ENCODE results near the gene PNMA8A. TPM values are rescaled to one million over a fixed set of nuclear protein-coding genes. Genes with fewer than 3 reads are reported as not detected.

The PNMA8A gene
- total RNA-seq, 4 donors from 2014 or later: 8.9 to 33.8 (median 19.5) TPM

DNA sequence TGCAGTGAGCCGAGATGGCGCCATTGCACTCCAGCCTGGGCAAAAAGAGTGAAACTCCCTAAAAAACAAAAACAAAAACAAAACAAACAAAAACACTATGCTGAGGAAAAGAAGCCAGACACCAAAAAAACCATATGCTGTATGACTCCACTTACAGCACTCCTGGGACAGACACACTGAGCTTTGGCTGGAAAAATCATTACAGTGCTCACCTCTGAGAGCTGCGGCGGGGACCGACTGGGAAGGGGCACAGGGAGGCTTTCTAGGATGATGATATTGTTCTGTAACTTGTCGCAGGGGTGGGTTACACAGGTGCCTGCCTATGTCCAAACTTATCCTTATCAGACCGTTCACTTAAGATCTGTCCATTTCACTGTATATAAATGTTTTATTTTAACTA is 7.8 kb downstream of the PNMA8A start:
- H3K9me3 ChIP-seq: no peaks in the 10 kb centered on the region
- H3K4me1 ChIP-seq: peaks cover 0 to 5% of the 10 kb centered on the region in 2 donors
- H3K4me3 ChIP-seq (replicated peaks in 1 of 3): no peak overlapping the region
- TF ChIP-seq CTCF (IDR thresholded peaks at IDR 0.05): no peak
- TF ChIP-seq POLR2A (IDR thresholded peaks at IDR 0.05): no peak
- intact Hi-C loops (cut with DNase I): no loop called here
- no peaks in the 10 kb centered on the region for H3K27me3 ChIP-seq
- H3K27ac ChIP-seq: no peak overlapping the region
- 80 to 93% methylated on average over 7 of the region's 7 CpGs for WGBS, 2 donors
- DNase-seq: no peak
- H3K36me3 ChIP-seq: no peaks in the 10 kb centered on the region

GRCh38 chr19:46461537-46461936 is 9.8 kb downstream of the PNMA8A start:
- TF ChIP-seq POLR2A (IDR thresholded peaks at IDR 0.05) (no peak), CTCF (IDR thresholded peaks at IDR 0.05) (no peak)

DNA sequence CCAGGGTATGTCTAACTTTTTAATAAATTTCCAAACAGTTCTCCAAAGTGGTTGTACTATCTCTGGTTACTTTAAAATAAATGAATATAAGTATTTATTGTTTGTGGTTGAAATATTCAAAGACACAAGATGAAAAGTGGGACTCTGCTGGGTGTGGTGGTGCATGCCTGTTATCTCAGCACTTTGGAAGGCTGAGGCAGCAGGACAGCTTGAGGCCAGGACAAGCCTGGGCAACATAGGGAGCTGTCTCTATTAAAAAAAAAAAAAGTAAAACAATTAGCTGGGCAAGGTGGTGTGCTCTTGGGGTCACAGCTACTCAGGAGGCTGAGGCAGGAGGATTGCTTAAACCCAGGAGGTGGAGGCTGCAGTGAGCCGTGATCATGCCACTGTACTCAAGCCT is 10.4 kb downstream of the PNMA8A start:
- WGBS, 2 donors: 88 to 100% methylated on average over 1 of the region's 1 CpG
- no peak overlapping the region for H3K4me3 ChIP-seq (replicated peaks in 1 of 3)
- no peak for TF ChIP-seq POLR2A (IDR thresholded peaks at IDR 0.05)
- TF ChIP-seq CTCF (IDR thresholded peaks at IDR 0.05): no peak
- H3K36me3 ChIP-seq: no peaks in the 10 kb centered on the region
- H3K9me3 ChIP-seq: no peaks in the 10 kb centered on the region
- DNase-seq: no peak
- H3K27ac ChIP-seq: no peak overlapping the region
- H3K4me1 ChIP-seq: peaks cover 0 to 5% of the 10 kb centered on the region in 2 donors
- intact Hi-C loops (cut with DNase I): no loop called here
- H3K27me3 ChIP-seq: no peaks in the 10 kb centered on the region

More at GRCh38 chr19:46461537-46461936, 9.8 kb downstream of the PNMA8A start:
- Histone ChIP-seq H3K4me3 (replicated peaks in 1 of 3) (no peak overlapping the region), H3K9me3 (no peaks in the 10 kb centered on the region), H3K4me1 (peaks cover 0 to 5% of the 10 kb centered on the region in 2 donors), H3K27me3 (no peaks in the 10 kb centered on the region), H3K36me3 (no peaks in the 10 kb centered on the region), H3K27ac (no peak overlapping the region)
- peak; percentile 82 to 86 for DNase-seq
- 33 to 48% methylated on average over 2 of the region's 2 CpGs for WGBS, 2 donors
- intact Hi-C loops (cut with DNase I): no loop called here

GRCh38 chr19:46460055-46460454 is 11.3 kb downstream of the PNMA8A start:
- no peaks in the 10 kb centered on the region for H3K9me3 ChIP-seq
- H3K27ac ChIP-seq: no peak overlapping the region
- no peak overlapping the region for H3K4me3 ChIP-seq (replicated peaks in 1 of 3)
- peaks cover 0 to 5% of the 10 kb centered on the region in 2 donors for H3K4me1 ChIP-seq
- intact Hi-C loops (cut with DNase I): no loop called here
- H3K27me3 ChIP-seq: no peaks in the 10 kb centered on the region
- no peak for DNase-seq
- no peaks in the 10 kb centered on the region for H3K36me3 ChIP-seq
- 98 to 100% methylated on average over 2 of the region's 2 CpGs for WGBS, 2 donors
- TF ChIP-seq CTCF (IDR thresholded peaks at IDR 0.05) (no peak), POLR2A (IDR thresholded peaks at IDR 0.05) (no peak)

DNA sequence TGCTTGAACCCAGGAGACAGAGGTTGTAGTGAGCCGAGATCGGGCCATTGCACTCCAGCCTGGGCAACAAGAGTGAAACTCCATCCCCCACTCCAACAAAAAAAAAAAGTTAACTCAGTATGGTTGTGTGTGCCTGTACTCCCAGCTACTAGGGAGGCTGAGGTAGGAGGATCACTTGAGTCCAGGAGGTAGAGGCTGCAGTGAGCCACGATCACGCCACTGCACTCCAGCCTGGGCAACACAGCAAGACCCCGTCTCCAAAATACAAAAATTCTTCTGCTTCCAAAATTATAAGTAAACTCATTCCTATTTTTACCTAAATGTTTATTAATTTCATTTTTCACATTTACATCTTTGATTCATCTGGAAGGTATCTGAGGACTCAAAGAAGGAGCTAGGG is 14.4 kb downstream of the PNMA8A start:
- no peak for DNase-seq

More for the DNA sequence above, 14.4 kb downstream of the PNMA8A start:
- no peaks in the 10 kb centered on the region for H3K36me3 ChIP-seq
- no peak overlapping the region for H3K27ac ChIP-seq
- peaks cover 0 to 5% of the 10 kb centered on the region in 2 donors for H3K4me1 ChIP-seq
- no peaks in the 10 kb centered on the region for H3K9me3 ChIP-seq
- intact Hi-C loops (cut with DNase I): no loop called here
- H3K27me3 ChIP-seq: no peaks in the 10 kb centered on the region
- H3K4me3 ChIP-seq (replicated peaks in 1 of 3): no peak overlapping the region
- TF ChIP-seq POLR2A (IDR thresholded peaks at IDR 0.05) (no peak), CTCF (IDR thresholded peaks at IDR 0.05) (no peak)
- WGBS, 2 donors: 86 to 96% methylated on average over 5 of the region's 5 CpGs

Measured in thyroid gland (tissue), 4 donors.